WTC11 (cell line): ENCODE measurements around the gene RBMS1.

Experiments used
- FOXJ3 ChIP-seq: sonication (generic); formaldehyde crosslinking; IDR thresholded peaks from 2 replicates; pipeline ENCODE4 v1.9.0; 2021; ENCODE audit warnings: missing genetic modification reagents, mild to moderate bottlenecking, borderline replicate concordance
- NR3C1 ChIP-seq: sonication (generic); formaldehyde crosslinking; conservative IDR thresholded peaks from 2 replicates; pipeline ENCODE4 v1.8.1; 2023; ENCODE audit warnings: low read depth, mild to moderate bottlenecking, missing genetic modification reagents

DNA sequence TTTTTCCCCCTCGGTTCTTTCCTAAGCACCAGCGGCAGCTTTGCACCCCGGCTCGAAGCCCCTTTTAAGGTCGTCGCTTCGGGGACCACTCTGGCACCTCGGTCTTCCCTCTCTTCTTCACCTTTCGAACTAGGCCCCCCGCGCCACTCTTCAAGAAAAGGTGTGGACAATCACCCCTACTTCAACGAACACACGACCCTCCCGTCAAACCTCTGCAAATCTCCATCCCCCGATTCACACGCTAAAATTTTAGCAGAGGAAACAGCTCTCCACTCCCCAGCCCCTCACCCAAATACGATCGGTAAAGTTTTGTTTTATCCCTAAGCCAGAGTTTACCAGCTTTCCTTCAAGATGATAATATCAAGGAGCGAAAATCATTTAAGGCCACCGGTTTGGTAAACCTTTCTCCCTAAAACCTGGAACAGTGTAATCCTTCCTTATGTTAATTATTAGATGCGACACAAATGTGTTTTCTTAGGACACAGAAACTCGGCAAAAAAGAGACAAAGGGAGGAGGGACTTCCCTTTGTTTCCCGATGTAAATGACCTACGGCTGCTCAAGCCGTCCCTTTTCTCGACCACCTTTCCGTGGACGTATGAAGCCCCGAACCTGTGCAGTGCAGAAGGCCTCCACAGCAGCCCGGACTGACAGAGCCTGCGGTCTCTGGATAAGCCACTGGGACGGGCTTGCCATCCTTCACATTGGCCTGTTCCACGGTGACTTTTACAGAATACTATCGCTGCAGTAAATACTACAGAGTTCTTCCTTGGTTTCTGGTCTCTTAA is 85.2 kb downstream of the RBMS1 start:
- TF ChIP-seq NR3C1 (no peak), FOXJ3 (no peak)
